Calu3 (cell line): ENCODE measurements around the gene PACRG. TPM values are rescaled to one million over a fixed set of nuclear protein-coding genes. Genes with fewer than 3 reads are reported as not detected.

Source experiments
- BruUV-seq: library from RNA; stranded (reverse); fragments of 400-500 nt; replicated peaks from 2 replicates; lab custom pipeline; 2021; lab: Mats Ljungman, UMichigan
- CTCF ChIA-PET: fragments of 300-600 bp; sonication (Branson Sonifier 250); formaldehyde crosslinking; loops from one replicate; lab custom pipeline; 2022; ENCODE audit warnings: antibody characterized with exemption; lab: Charles Lee
- DNase-seq: peaks from one replicate; pipeline ENCODE4 v3.0.0; 2022
- H3K27ac Mint-ChIP-seq: one replicate; pipeline ENCODE4 v1.8.0; 2022; ENCODE audit warnings: mixed read lengths; ENCODE audit not compliant: unreplicated experiment
- H3K27me3 Mint-ChIP-seq: one replicate; pipeline ENCODE4 v1.8.0; 2022; ENCODE audit warnings: mixed read lengths; ENCODE audit not compliant: unreplicated experiment
- H3K36me3 Mint-ChIP-seq: one replicate; pipeline ENCODE4 v1.8.0; 2022; ENCODE audit warnings: mild to moderate bottlenecking, moderate library complexity, mixed read lengths; ENCODE audit not compliant: insufficient read depth, unreplicated experiment
- H3K4me1 Mint-ChIP-seq: one replicate; pipeline ENCODE4 v1.8.0; 2022; ENCODE audit warnings: mild to moderate bottlenecking, low read depth, mixed read lengths; ENCODE audit not compliant: unreplicated experiment
- H3K4me3 Mint-ChIP-seq: one replicate; pipeline ENCODE4 v1.8.0; 2022; ENCODE audit warnings: mild to moderate bottlenecking, low read depth, moderate library complexity, mixed read lengths; ENCODE audit not compliant: unreplicated experiment
- H3K9me3 Mint-ChIP-seq: one replicate; pipeline ENCODE4 v1.8.0; 2022; ENCODE audit warnings: low read depth, mixed read lengths; ENCODE audit not compliant: unreplicated experiment
- CTCF ChIP-seq: fragments of 200-600 bp; IDR thresholded peaks from one replicate; pipeline ENCODE4 v1.8.0; 2022; ENCODE audit warnings: antibody characterized with exemption; ENCODE audit not compliant: unreplicated experiment
- intact Hi-C: fragments of 100-400 bp; cut with micrococcal nuclease; formaldehyde crosslinking; loops from one replicate; pipeline ENCODE4 v1.10.0; 2022; ENCODE audit not compliant: unreplicated experiment
- total RNA-seq: library from RNA; stranded (reverse); gene quantifications from 2 replicates; pipeline ENCODE4 v1.2.3, GENCODE V29; 2022

PACRG gene
- total RNA-seq, 1 experiment from 2014 or later, result 1.5 TPM

DNA sequence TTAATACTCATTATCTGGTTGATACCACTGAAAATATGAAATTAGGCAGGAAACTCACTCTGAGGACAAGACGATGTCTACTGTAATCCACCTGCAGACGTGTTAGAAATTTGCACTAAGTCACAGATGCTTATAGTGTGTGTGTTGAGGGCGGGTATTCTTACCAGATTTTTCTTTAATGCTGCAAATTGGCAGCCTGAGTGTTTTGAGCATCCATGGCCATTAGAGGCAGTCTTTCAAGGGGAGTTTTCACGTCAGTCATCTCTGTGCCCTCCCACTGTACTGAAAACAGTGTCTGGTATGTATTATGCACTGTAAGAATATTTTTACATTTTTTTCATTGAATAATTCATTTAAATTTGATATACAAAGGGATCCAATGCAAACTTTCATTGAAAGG is 420.2 kb downstream of the PACRG start:
- H3K9me3 Mint-ChIP-seq, result no peaks in the 10 kb centered on the region
- H3K4me1 Mint-ChIP-seq, result no peaks in the 10 kb centered on the region
- H3K36me3 Mint-ChIP-seq, result no peaks in the 10 kb centered on the region
- intact Hi-C loops, result no loop called here
- peaks cover 16% of the 10 kb centered on the region for H3K27me3 Mint-ChIP-seq
- CTCF ChIA-PET, result no interaction called here
- no peak for TF ChIP-seq CTCF
- no peak overlapping the region for H3K27ac Mint-ChIP-seq
- H3K4me3 Mint-ChIP-seq, result no peak overlapping the region
- no TSS peak for BruUV-seq
- DNase-seq, result no peak

DNA sequence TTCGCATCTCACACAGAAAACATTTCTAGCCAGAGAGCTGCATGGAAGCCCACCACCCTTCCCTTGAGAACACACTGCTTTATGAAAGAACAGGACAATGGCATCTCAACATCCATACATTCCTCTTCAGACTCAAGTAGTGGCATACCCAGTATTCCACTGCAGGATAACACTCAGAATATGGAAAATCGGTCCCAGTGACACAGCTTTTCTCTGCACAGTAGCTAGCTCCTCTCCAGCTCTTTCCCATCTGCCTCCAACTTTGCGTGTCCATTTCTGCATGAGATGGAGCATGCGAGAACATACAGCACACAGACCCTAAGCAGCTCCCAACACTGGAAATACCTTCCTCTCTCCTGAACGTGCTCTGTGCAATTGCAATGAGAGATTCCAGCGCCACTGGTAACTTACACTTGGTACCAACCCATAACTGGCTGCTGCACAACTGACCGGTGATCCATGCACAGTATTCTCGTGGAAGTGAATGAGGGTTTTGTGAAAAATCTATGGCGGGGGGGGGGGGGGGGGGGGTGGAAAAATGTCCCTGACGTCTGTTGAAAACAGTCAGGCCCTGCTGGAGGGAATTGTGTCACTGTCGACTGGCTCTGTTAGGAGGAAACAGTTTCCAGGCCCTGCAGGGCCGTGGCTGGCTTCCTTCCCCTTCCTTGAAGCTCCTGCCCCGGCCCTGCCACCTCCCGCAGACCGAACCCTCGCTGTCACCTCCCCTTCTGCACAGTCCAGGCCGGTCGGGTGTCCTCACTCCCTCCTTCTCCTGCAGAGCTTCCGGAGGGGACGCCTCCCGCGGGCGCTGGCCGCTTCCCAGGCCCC is 420.9 kb downstream of the PACRG start:
- CTCF ChIA-PET, result interaction anchor here (0.7 kb wide), 1 partner anchor 68 kb away, joined by 6 read pairs; no protein-coding TSS in a partner anchor
- intact Hi-C loops, result no loop called here
- H3K36me3 Mint-ChIP-seq, result no peaks in the 10 kb centered on the region
- TF ChIP-seq CTCF, result no peak
- H3K9me3 Mint-ChIP-seq, result no peaks in the 10 kb centered on the region
- H3K27ac Mint-ChIP-seq, result no peak overlapping the region
- no peak for DNase-seq
- H3K4me1 Mint-ChIP-seq, result no peaks in the 10 kb centered on the region
- H3K27me3 Mint-ChIP-seq, result peaks cover 16% of the 10 kb centered on the region
- H3K4me3 Mint-ChIP-seq, result no peak overlapping the region
- no TSS peak for BruUV-seq

- no peak for TF ChIP-seq CTCF
- Mint-ChIP-seq H3K4me1 (no peaks in the 10 kb centered on the region), H3K9me3 (no peaks in the 10 kb centered on the region), H3K27ac (no peak overlapping the region), H3K4me3 (no peak overlapping the region), H3K36me3 (no peaks in the 10 kb centered on the region), H3K27me3 (peaks cover 16% of the 10 kb centered on the region)
- intact Hi-C loops, result no loop called here
- BruUV-seq, result no TSS peak
- DNase-seq, result no peak
- CTCF ChIA-PET, result interaction anchor here (0.7 kb wide), 1 partner anchor 67 kb away, joined by 6 read pairs; no protein-coding TSS in a partner anchor
Measured at GRCh38 chr6:163149279-163149848, 421.6 kb downstream of the PACRG start.

- TF ChIP-seq CTCF, result no peak
- intact Hi-C loops, result no loop called here
- Mint-ChIP-seq H3K27me3 (peaks cover 24% of the 10 kb centered on the region), H3K9me3 (no peaks in the 10 kb centered on the region), H3K4me3 (no peak overlapping the region), H3K27ac (no peak overlapping the region), H3K36me3 (peaks cover 2% of the 10 kb centered on the region), H3K4me1 (no peaks in the 10 kb centered on the region)
- DNase-seq, result no peak
- CTCF ChIA-PET, result no interaction called here
- no TSS peak for BruUV-seq
Measured at GRCh38 chr6:163151212-163151611, 423.4 kb downstream of the PACRG start.
